IMR-90 (cell line): Measurements from ENCODE around the gene KLF8. TPM values are rescaled to one million over a fixed set of nuclear protein-coding genes. Genes with fewer than 3 reads are reported as not detected.

Experiments
- ATAC-seq: fragments of 200-7000 bp; cut with Tn5 transposase; 2 replicates; pipeline ENCODE4 v1.9.1; 2020; ENCODE audit warnings: low read depth, mild to moderate bottlenecking, moderate library complexity
- BruUV-seq: library from RNA; stranded (reverse); fragments of 400-500 nt; replicated peaks from 2 replicates; lab custom pipeline; 2021; lab: Mats Ljungman, UMichigan
- CTCF ChIA-PET: fragments of 300-600 bp; formaldehyde crosslinking; extraction: SDS; loops from one replicate; lab custom pipeline; 2021; ENCODE audit warnings: antibody characterized with exemption; lab: Yijun Ruan, JAX
- POLR2A ChIA-PET: fragments of 300-600 bp; sonication (Branson Sonifier 250); formaldehyde crosslinking; loops from one replicate; lab custom pipeline; 2022; ENCODE audit warnings: antibody characterized with exemption; ENCODE audit not compliant: unreplicated experiment; lab: Charles Lee
- DNase-seq: peaks from one replicate; pipeline ENCODE4 v3.0.0; 2013
- H2AFZ ChIP-seq: replicated peaks from 2 replicates; pipeline ENCODE3; 2013; ENCODE audit warnings: low read length, mild to moderate bottlenecking; ENCODE audit not compliant: poor library complexity
- H2AK5ac ChIP-seq: 2 replicates; pipeline ENCODE4 v1.6.1; 2013; ENCODE audit warnings: low read depth, low read length, inconsistent platforms
- H2AK9ac ChIP-seq: replicated peaks from 2 replicates; pipeline ENCODE3; 2013; ENCODE audit warnings: mild to moderate bottlenecking, low read depth, low read length, moderate library complexity; ENCODE audit not compliant: poor library complexity
- H2BK120ac ChIP-seq: 2 replicates; pipeline ENCODE4 v1.6.1; 2013; ENCODE audit warnings: low read depth, low read length, inconsistent platforms
- H2BK15ac ChIP-seq: 3 replicates; pipeline ENCODE4 v1.6.1; 2013; ENCODE audit warnings: low read depth, low read length, inconsistent platforms
- H2BK20ac ChIP-seq: 2 replicates; pipeline ENCODE4 v1.6.1; 2013; ENCODE audit warnings: low read depth, mild to moderate bottlenecking, inconsistent platforms, low read length, moderate library complexity
- H2BK5ac ChIP-seq: 2 replicates; pipeline ENCODE4 v1.6.1; 2013; ENCODE audit warnings: mild to moderate bottlenecking, low read depth, low read length, inconsistent platforms; ENCODE audit not compliant: poor library complexity, severe bottlenecking
- H3K14ac ChIP-seq: replicated peaks from 2 replicates; pipeline ENCODE4 v1.6.1; 2013; ENCODE audit warnings: low read depth, low read length, inconsistent platforms
- H3K18ac ChIP-seq: 2 replicates; pipeline ENCODE4 v1.6.1; 2013; ENCODE audit warnings: low read depth, low read length, control low read depth
- H3K23ac ChIP-seq: 2 replicates; pipeline ENCODE4 v1.6.1; 2013; ENCODE audit warnings: low read depth, low read length, inconsistent platforms
- H3K27ac ChIP-seq: 2 replicates; pipeline ENCODE4 v1.5.1; 2013; ENCODE audit warnings: mild to moderate bottlenecking, control low read depth, low read length; ENCODE audit not compliant: insufficient read depth
- H3K27me3 ChIP-seq: 2 replicates; pipeline ENCODE4 v1.6.1; 2013; ENCODE audit warnings: low read length; ENCODE audit not compliant: control insufficient read depth, insufficient read depth
- H3K36me3 ChIP-seq: 2 replicates; pipeline ENCODE4 v1.6.1; 2013; ENCODE audit warnings: low read length, mixed read lengths; ENCODE audit not compliant: control insufficient read depth, insufficient read depth
- H3K4ac ChIP-seq: 2 replicates; pipeline ENCODE4 v1.6.1; 2013; ENCODE audit warnings: low read depth, low read length, inconsistent platforms
- H3K4me1 ChIP-seq: 2 replicates; pipeline ENCODE4 v1.6.1; 2013; ENCODE audit warnings: low read length, mixed read lengths; ENCODE audit not compliant: control insufficient read depth, insufficient read depth
- H3K4me2 ChIP-seq: 2 replicates; pipeline ENCODE4 v1.6.1; 2013; ENCODE audit warnings: low read depth, mild to moderate bottlenecking, control low read depth, low read length, moderate library complexity
- H3K4me3 ChIP-seq: 2 replicates; pipeline ENCODE4 v1.5.1; 2013; ENCODE audit warnings: low read depth, mild to moderate bottlenecking, control low read depth, low read length, moderate library complexity; ENCODE audit not compliant: insufficient read depth
- H3K56ac ChIP-seq: 2 replicates; pipeline ENCODE4 v1.6.1; 2013; ENCODE audit warnings: low read length, inconsistent platforms; ENCODE audit not compliant: insufficient read depth; ENCODE audit errors: extremely low read depth
- H3K79me1 ChIP-seq, 2 experiments: 2 replicates each; pipeline ENCODE4 v1.6.1; 2013; ENCODE audit warnings: low read length in 2 of 2, inconsistent platforms in 1 of 2, low read depth in 1 of 2
- H3K9ac ChIP-seq: 2 replicates; pipeline ENCODE4 v1.6.1; 2013; ENCODE audit warnings: low read depth, low read length, control low read depth
- H3K9me1 ChIP-seq: 2 replicates; pipeline ENCODE4 v1.6.1; 2013; ENCODE audit warnings: low read length, inconsistent platforms; ENCODE audit not compliant: insufficient read depth
- H3K9me3 ChIP-seq: 2 replicates; pipeline ENCODE4 v1.6.1; 2013; ENCODE audit warnings: low read length; ENCODE audit not compliant: control insufficient read depth, insufficient read depth
- H4K20me1 ChIP-seq: 2 replicates; pipeline ENCODE4 v1.6.1; 2013; ENCODE audit warnings: low read length, inconsistent platforms; ENCODE audit not compliant: insufficient read depth
- H4K5ac ChIP-seq: 2 replicates; pipeline ENCODE4 v1.6.1; 2013; ENCODE audit warnings: mild to moderate bottlenecking, low read depth, low read length, control low read depth
- H4K8ac ChIP-seq, 2 experiments: 2 replicates each; pipeline ENCODE4 v1.6.1; 2013; ENCODE audit warnings: low read depth in 2 of 2, low read length in 2 of 2, control low read depth in 1 of 2, inconsistent platforms in 1 of 2
- H4K91ac ChIP-seq: 2 replicates; pipeline ENCODE4 v1.6.1; 2013; ENCODE audit warnings: low read depth, low read length, inconsistent platforms; ENCODE audit not compliant: insufficient read depth
- BHLHE40 ChIP-seq: fragments of 150-350 bp; IDR thresholded peaks from 2 replicates; pipeline ENCODE4 v1.6.1; 2016; ENCODE audit warnings: mild to moderate bottlenecking, low read depth, low read length
- CEBPB ChIP-seq: IDR thresholded peaks from 2 replicates; pipeline ENCODE4 v1.6.1; 2012; ENCODE audit warnings: low read depth, low read length, improper control_type of control experiment
- CHD1 ChIP-seq: IDR thresholded peaks from 2 replicates; pipeline ENCODE4 v1.6.1; 2012; ENCODE audit warnings: low read depth, low read length, improper control_type of control experiment
- FOS ChIP-seq: fragments of 150-350 bp; IDR thresholded peaks from 2 replicates; pipeline ENCODE4 v1.6.1; 2016; ENCODE audit warnings: low read depth, low read length
- MAFK ChIP-seq: IDR thresholded peaks from 2 replicates; pipeline ENCODE4 v1.6.1; 2012; ENCODE audit warnings: low read depth, low read length, improper control_type of control experiment
- MAZ ChIP-seq: IDR thresholded peaks from 2 replicates; pipeline ENCODE4 v1.6.1; 2012; ENCODE audit warnings: low read depth, mild to moderate bottlenecking, low read length, improper control_type of control experiment, moderate library complexity, borderline replicate concordance
- MXI1 ChIP-seq: IDR thresholded peaks from 2 replicates; pipeline ENCODE4 v1.6.1; 2012; ENCODE audit warnings: low read depth, mild to moderate bottlenecking, low read length, moderate library complexity, borderline replicate concordance
- NFE2L2 ChIP-seq: fragments of 150-350 bp; IDR thresholded peaks from 2 replicates; pipeline ENCODE4 v1.6.1; 2016; ENCODE audit warnings: low read depth, mild to moderate bottlenecking, low read length
- POLR2A ChIP-seq: IDR thresholded peaks from 2 replicates; pipeline ENCODE4 v1.6.1; 2012; ENCODE audit warnings: mild to moderate bottlenecking, low read depth, low read length
- RAD21 ChIP-seq: IDR thresholded peaks from 2 replicates; pipeline ENCODE4 v1.6.1; 2012; ENCODE audit warnings: low read length, improper control_type of control experiment
- RCOR1 ChIP-seq: IDR thresholded peaks from 2 replicates; pipeline ENCODE4 v1.6.1; 2012; ENCODE audit warnings: mild to moderate bottlenecking, low read length, improper control_type of control experiment; ENCODE audit not compliant: insufficient replicate concordance
- RFX5 ChIP-seq: IDR thresholded peaks from 2 replicates; pipeline ENCODE4 v1.8.0; 2012; ENCODE audit warnings: low read depth, mild to moderate bottlenecking, low read length, moderate library complexity
- SMC3 ChIP-seq: fragments of 150-350 bp; IDR thresholded peaks from 2 replicates; pipeline ENCODE4 v1.6.1; 2016; ENCODE audit warnings: low read depth, mild to moderate bottlenecking, antibody characterized with exemption, low read length, moderate library complexity
- WGBS, 2 experiments: methylation state at CpG; one replicate each; pipeline versions ENCODE4 v1.1.5 to v1.1.7; 2013; ENCODE audit warnings: missing lambda C conversion rate in 2 of 2; ENCODE audit not compliant: insufficient read length in 1 of 2; ENCODE audit errors: extremely low coverage in 2 of 2; 5-methylcytosine and 5-hydroxymethylcytosine counted together
- dilution Hi-C: fragments of 300-500 bp; cut with HindIII; formaldehyde crosslinking; loops from one replicate; pipeline ENCODE4 v1.14.3; 2018; ENCODE audit warnings: low sequenced_read_pairs; ENCODE audit not compliant: unreplicated experiment
- in situ Hi-C: fragments of 300-500 bp; cut with MboI; formaldehyde crosslinking; loops from 3 replicates; pipeline ENCODE4 v1.14.3; 2019; ENCODE audit warnings: low sequenced_read_pairs, inconsistent platforms, mixed read lengths
- intact Hi-C: fragments of 100-400 bp; cut with micrococcal nuclease; formaldehyde crosslinking; loops from 2 replicates; pipeline ENCODE4 v1.10.0; 2022
- polyA plus RNA-seq, 3 experiments: library from polyadenylated mRNA; depleted of rRNA; stranded (reverse); fragments of >200 nt; gene quantifications; 2 replicates each; pipeline ENCODE4 v1.2.3, GENCODE V29; 2012; ENCODE audit warnings: low replicate concordance in 1 of 3
- total RNA-seq: library from RNA; depleted of rRNA; stranded (reverse); fragments of >200 nt; gene quantifications from 2 replicates; pipeline ENCODE4 v1.2.3, GENCODE V29; 2012
- TF ChIP-seq, protein P1 (sequence below): fragments of 150-350 bp; IDR thresholded peaks from 2 replicates; pipeline ENCODE4 v1.6.1; 2016; ENCODE audit warnings: low read depth, mild to moderate bottlenecking, low read length, moderate library complexity, borderline replicate concordance
- TF ChIP-seq, protein P2 (sequence below): fragments of 150-350 bp; IDR thresholded peaks from 2 replicates; pipeline ENCODE4 v1.6.1; 2017; ENCODE audit warnings: mild to moderate bottlenecking, antibody characterized with exemption, low read length, low read depth
- TF ChIP-seq, protein P3 (sequence below): conservative IDR thresholded peaks from 2 replicates; pipeline ENCODE4 v1.5.1; 2012; ENCODE audit warnings: mild to moderate bottlenecking, low read depth, low read length, improper control_type of control experiment

Gene KLF8
- total and polyA plus RNA-seq, 2 of the 4 experiments (the other 2 are of a cell fraction) = 0.07 TPM; not detected in 1

DNA sequence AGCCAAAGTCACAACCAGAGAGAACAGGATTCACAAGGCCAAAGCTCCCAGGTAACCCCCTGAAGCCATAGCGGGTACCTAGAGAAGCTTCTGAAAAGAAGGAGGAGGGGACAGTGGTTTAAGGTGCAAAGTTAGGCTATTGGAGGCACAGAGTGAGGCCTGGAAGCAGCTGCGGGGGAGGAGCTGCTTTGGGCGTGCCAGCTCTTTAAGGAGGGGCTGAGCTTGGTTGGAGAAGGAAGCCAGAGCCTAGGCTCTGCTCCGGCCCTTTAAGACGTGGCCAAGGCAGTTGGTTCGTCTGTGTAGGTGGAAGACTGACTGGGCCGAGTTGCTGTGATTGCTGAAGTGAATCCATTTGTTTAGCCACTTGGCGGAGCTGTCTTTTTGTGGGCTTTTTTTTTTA is 1.5 kb downstream of the KLF8 start:
- H3K14ac ChIP-seq = no peak overlapping the region
- H3K4ac ChIP-seq = no peak overlapping the region
- no peak overlapping the region for H2AK5ac ChIP-seq
- intact Hi-C loops = no loop called here
- no peak overlapping the region for H2AFZ ChIP-seq
- H3K27me3 ChIP-seq = peaks cover 4% of the 10 kb centered on the region
- no peak for ATAC-seq
- H3K4me3 ChIP-seq = no peak overlapping the region
- dilution Hi-C loops = no loop called here
- H3K9ac ChIP-seq = no peak overlapping the region
- no peak overlapping the region for H4K8ac ChIP-seq
- in situ Hi-C loops = no loop called here
- CTCF ChIA-PET = interaction anchor here (1.1 kb wide), 1 partner anchor 15 kb away, joined by 4 read pairs; no protein-coding TSS in a partner anchor
- no peaks in the 10 kb centered on the region for H3K36me3 ChIP-seq
- H4K20me1 ChIP-seq = no peaks in the 10 kb centered on the region
- no peak overlapping the region for H4K91ac ChIP-seq
- no peak overlapping the region for H2AK9ac ChIP-seq
- no peak overlapping the region for H3K23ac ChIP-seq
- no peaks in the 10 kb centered on the region for H3K9me3 ChIP-seq
- no TSS peak for BruUV-seq
- no peak overlapping the region for H2BK120ac ChIP-seq
- no peak for TF ChIP-seq POLR2A
- no peak for TF ChIP-seq RCOR1
- TF ChIP-seq MXI1 = no peak
- no peak for TF ChIP-seq NFE2L2
- TF ChIP-seq CHD1 = no peak
- no peak for TF ChIP-seq CEBPB
- no peak for TF ChIP-seq BHLHE40
- no peak for TF ChIP-seq MAFK
- TF ChIP-seq, protein P1, sequence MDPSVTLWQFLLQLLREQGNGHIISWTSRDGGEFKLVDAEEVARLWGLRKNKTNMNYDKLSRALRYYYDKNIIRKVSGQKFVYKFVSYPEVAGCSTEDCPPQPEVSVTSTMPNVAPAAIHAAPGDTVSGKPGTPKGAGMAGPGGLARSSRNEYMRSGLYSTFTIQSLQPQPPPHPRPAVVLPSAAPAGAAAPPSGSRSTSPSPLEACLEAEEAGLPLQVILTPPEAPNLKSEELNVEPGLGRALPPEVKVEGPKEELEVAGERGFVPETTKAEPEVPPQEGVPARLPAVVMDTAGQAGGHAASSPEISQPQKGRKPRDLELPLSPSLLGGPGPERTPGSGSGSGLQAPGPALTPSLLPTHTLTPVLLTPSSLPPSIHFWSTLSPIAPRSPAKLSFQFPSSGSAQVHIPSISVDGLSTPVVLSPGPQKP = no peak
- TF ChIP-seq FOS = no peak
- TF ChIP-seq, protein P2, sequence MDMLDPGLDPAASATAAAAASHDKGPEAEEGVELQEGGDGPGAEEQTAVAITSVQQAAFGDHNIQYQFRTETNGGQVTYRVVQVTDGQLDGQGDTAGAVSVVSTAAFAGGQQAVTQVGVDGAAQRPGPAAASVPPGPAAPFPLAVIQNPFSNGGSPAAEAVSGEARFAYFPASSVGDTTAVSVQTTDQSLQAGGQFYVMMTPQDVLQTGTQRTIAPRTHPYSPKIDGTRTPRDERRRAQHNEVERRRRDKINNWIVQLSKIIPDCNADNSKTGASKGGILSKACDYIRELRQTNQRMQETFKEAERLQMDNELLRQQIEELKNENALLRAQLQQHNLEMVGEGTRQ = no peak
- TF ChIP-seq RFX5 = no peak
- TF ChIP-seq, protein P3, sequence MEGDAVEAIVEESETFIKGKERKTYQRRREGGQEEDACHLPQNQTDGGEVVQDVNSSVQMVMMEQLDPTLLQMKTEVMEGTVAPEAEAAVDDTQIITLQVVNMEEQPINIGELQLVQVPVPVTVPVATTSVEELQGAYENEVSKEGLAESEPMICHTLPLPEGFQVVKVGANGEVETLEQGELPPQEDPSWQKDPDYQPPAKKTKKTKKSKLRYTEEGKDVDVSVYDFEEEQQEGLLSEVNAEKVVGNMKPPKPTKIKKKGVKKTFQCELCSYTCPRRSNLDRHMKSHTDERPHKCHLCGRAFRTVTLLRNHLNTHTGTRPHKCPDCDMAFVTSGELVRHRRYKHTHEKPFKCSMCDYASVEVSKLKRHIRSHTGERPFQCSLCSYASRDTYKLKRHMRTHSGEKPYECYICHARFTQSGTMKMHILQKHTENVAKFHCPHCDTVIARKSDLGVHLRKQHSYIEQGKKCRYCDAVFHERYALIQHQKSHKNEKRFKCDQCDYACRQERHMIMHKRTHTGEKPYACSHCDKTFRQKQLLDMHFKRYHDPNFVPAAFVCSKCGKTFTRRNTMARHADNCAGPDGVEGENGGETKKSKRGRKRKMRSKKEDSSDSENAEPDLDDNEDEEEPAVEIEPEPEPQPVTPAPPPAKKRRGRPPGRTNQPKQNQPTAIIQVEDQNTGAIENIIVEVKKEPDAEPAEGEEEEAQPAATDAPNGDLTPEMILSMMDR = no peak
- TF ChIP-seq MAZ = no peak
- no peak for TF ChIP-seq RAD21
- TF ChIP-seq SMC3 = no peak
- no CpG with 5 or more reads among the region's 8 CpGs for WGBS, 2 experiments
- H4K5ac ChIP-seq = no peak overlapping the region
- H2BK5ac ChIP-seq = no peak overlapping the region
- H2BK15ac ChIP-seq = no peak overlapping the region
- POLR2A ChIA-PET = no interaction called here
- H3K79me1 ChIP-seq = no peaks in the 10 kb centered on the region
- no peak overlapping the region for H3K27ac ChIP-seq
- H3K56ac ChIP-seq = no peak overlapping the region
- H3K4me2 ChIP-seq = no peak overlapping the region
- no peaks in the 10 kb centered on the region for H3K9me1 ChIP-seq
- no peak overlapping the region for H3K18ac ChIP-seq
- no peak overlapping the region for H2BK20ac ChIP-seq
- no peaks in the 10 kb centered on the region for H3K4me1 ChIP-seq
- DNase-seq = no peak
